Sigmoid colon (tissue), 7 donors: ENCODE data around the gene KRTAP12-3. TPM values are rescaled to one million over a fixed set of nuclear protein-coding genes. Genes with fewer than 3 reads are reported as not detected.

Experiments used
- DNase-seq: peaks from one replicate; pipeline ENCODE4 v3.0.0-alpha.2; 2019
- H3K27ac ChIP-seq, 4 donors: fragments of 200-600 bp; sonication (generic); one replicate each; pipeline ENCODE4 v1.5.1; 2016 to 2019; ENCODE audit warnings: mild to moderate bottlenecking in 1 of 4
- H3K27me3 ChIP-seq, 3 donors: fragments of 200-600 bp; sonication (generic); one replicate each; pipeline ENCODE4 v1.5.1; 2019; ENCODE audit warnings: mild to moderate bottlenecking in 1 of 3
- H3K36me3 ChIP-seq, 4 donors: fragments of 200-600 bp; sonication (generic); one replicate each; pipeline ENCODE4 v1.5.1; 2016 to 2019
- H3K4me1 ChIP-seq, 4 donors: fragments of 200-600 bp; sonication (generic); one replicate each; pipeline ENCODE4 v1.5.1; 2017 to 2019
- H3K4me3 ChIP-seq, 4 donors: fragments of 200-600 bp; sonication (generic); one replicate each; pipeline ENCODE4 v1.5.1; 2017 to 2019; ENCODE audit warnings: mild to moderate bottlenecking in 2 of 4, moderate library complexity in 1 of 4
- H3K9me3 ChIP-seq, 4 donors: fragments of 200-600 bp in 3 of 4; sonication (generic) in 3 of 4; one replicate each; pipeline versions ENCODE4 v1.5.1 to v1.6.1; 2013 to 2019
- CTCF ChIP-seq, 4 experiments: fragments of 450-650 bp in 3 of 4; fragments of 200-600 bp in 1 of 4; IDR thresholded peaks; one replicate each; pipeline ENCODE4 v1.5.1; 2016 to 2019; ENCODE audit warnings: antibody characterized with exemption in 4 of 4, mild to moderate bottlenecking in 3 of 4, moderate library complexity in 2 of 4
- EP300 ChIP-seq, 4 donors: sonication (generic); formaldehyde crosslinking; IDR thresholded peaks; one replicate each; pipeline ENCODE4 v1.6.1; 2017; ENCODE audit warnings: antibody characterized with exemption in 4 of 4
- POLR2A ChIP-seq, 2 donors: fragments of 450-650 bp; IDR thresholded peaks; one replicate each; pipeline ENCODE4 v1.6.1; 2016; ENCODE audit warnings: antibody characterized with exemption in 2 of 2, mild to moderate bottlenecking in 2 of 2, moderate library complexity in 2 of 2
- POLR2AphosphoS5 ChIP-seq, 4 donors: sonication (generic); formaldehyde crosslinking; IDR thresholded peaks; one replicate each; pipeline ENCODE4 v1.6.1; 2017; ENCODE audit warnings: antibody characterized with exemption in 4 of 4
- WGBS, 2 donors: extraction: QIAGEN DNeasy Blood & Tissue Kit; methylation state at CpG; one replicate each; pipeline ENCODE4 v1.1.7; 2013; 5-methylcytosine and 5-hydroxymethylcytosine counted together
- intact Hi-C: fragments of 100-400 bp; cut with DNase I; formaldehyde crosslinking; loops from one replicate; pipeline ENCODE4 v1.15.1; 2023
- polyA plus RNA-seq, 3 donors: library from polyadenylated mRNA; stranded (reverse); fragments of 200-250 nt; gene quantifications; one replicate each; pipeline ENCODE4 v1.2.3, GENCODE V29; 2013
- total RNA-seq, 4 donors: library from RNA; depleted of rRNA; stranded (reverse); fragments of >200 nt; gene quantifications; one replicate each; pipeline ENCODE4 v1.1.0, GENCODE V29; 2016
- donor health status: healthy with polysubstance abuse.
- donor health status: Bipolar disorder and iron deficiency.
- donor health status: healthy.

Gene KRTAP12-3
- total and polyA plus RNA-seq, 7 donors, result not detected

DNA sequence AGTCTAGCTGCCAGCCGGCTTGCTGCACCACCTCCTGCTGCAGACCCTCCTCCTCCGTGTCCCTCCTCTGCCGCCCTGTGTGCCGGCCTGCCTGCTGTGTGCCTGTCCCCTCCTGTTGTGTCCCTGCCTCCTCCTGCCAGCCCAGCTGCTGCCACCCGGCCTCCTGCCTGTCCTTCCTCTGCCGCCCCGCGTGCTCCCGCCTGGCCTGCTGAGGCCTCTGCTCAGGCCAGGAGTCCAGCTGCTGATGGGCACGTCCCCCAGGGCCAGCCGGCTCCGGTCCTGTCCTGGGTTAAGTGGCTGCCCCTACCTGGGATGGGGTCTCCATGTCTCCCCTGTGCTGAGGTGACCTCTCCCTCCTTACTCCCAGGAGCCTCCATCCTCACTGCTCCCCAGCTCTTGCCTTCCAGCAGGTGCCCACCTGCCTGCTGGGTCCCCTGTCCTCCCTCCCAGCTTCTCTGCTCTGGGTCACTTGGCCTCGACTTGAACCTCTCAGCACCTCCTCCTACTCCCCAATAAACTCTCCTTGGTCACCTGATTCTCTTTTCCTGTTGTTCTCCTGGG is 45.0 kb upstream of the KRTAP12-3 start:
- TF ChIP-seq CTCF (IDR thresholded peaks at IDR 0.05) (no peak), EP300 (IDR thresholded peaks at IDR 0.05) (no peak), POLR2AphosphoS5 (IDR thresholded peaks at IDR 0.05) (no peak), POLR2A (IDR thresholded peaks at IDR 0.05) (no peak)
- H3K9me3 ChIP-seq, result peaks cover 0 to 17% (median 2%) of the 10 kb centered on the region in 4 donors
- no peaks in the 10 kb centered on the region for H3K4me1 ChIP-seq
- H3K27ac ChIP-seq, result no peak overlapping the region
- intact Hi-C loops, result no loop called here
- H3K36me3 ChIP-seq, result no peaks in the 10 kb centered on the region
- whole genome bisulfite sequencing, 2 donors, result 75 to 84% methylated on average over 13 of the region's 13 CpGs
- H3K27me3 ChIP-seq, result peaks cover 0 to 23% (median 9%) of the 10 kb centered on the region in 3 donors
- DNase-seq, result peak; percentile 60
- H3K4me3 ChIP-seq, result no peak overlapping the region

GRCh38 chr21:44613386-44614155 is 44.2 kb upstream of the KRTAP12-3 start:
- no peaks in the 10 kb centered on the region for H3K36me3 ChIP-seq
- no peak overlapping the region for H3K27ac ChIP-seq
- no peak for TF ChIP-seq POLR2A (IDR thresholded peaks at IDR 0.05)
- no peak for TF ChIP-seq CTCF (IDR thresholded peaks at IDR 0.05)
- no peak for TF ChIP-seq EP300 (IDR thresholded peaks at IDR 0.05)
- TF ChIP-seq POLR2AphosphoS5 (IDR thresholded peaks at IDR 0.05), result no peak
- H3K4me1 ChIP-seq, result no peaks in the 10 kb centered on the region
- peaks cover 0 to 23% (median 9%) of the 10 kb centered on the region in 3 donors for H3K27me3 ChIP-seq
- peaks cover 0 to 17% (median 2%) of the 10 kb centered on the region in 4 donors for H3K9me3 ChIP-seq
- WGBS, 2 donors, result 87 to 88% methylated on average over 26 of the region's 26 CpGs
- intact Hi-C loops, result no loop called here
- no peak for DNase-seq
- H3K4me3 ChIP-seq, result no peak overlapping the region

GRCh38 chr21:44614161-44614631 is 43.5 kb upstream of the KRTAP12-3 start:
- Histone ChIP-seq H3K9me3 (peaks cover 0 to 15% (median 2%) of the 10 kb centered on the region in 4 donors), H3K4me3 (no peak overlapping the region), H3K36me3 (no peaks in the 10 kb centered on the region), H3K27me3 (peaks cover 0 to 23% (median 9%) of the 10 kb centered on the region in 3 donors), H3K27ac (no peak overlapping the region), H3K4me1 (no peaks in the 10 kb centered on the region)
- no peak for TF ChIP-seq CTCF (IDR thresholded peaks at IDR 0.05)
- TF ChIP-seq EP300 (IDR thresholded peaks at IDR 0.05), result no peak
- no peak for TF ChIP-seq POLR2AphosphoS5 (IDR thresholded peaks at IDR 0.05)
- no peak for TF ChIP-seq POLR2A (IDR thresholded peaks at IDR 0.05)
- 82 to 83% methylated on average over 20 of the region's 20 CpGs for WGBS, 2 donors
- intact Hi-C loops, result no loop called here
- DNase-seq, result no peak

GRCh38 chr21:44614961-44615391 is 42.8 kb upstream of the KRTAP12-3 start:
- Histone ChIP-seq H3K4me3 (no peak overlapping the region), H3K27me3 (peaks cover 0 to 23% (median 9%) of the 10 kb centered on the region in 3 donors)
- no peak for DNase-seq

More at GRCh38 chr21:44614961-44615391, 42.8 kb upstream of the KRTAP12-3 start:
- no peak overlapping the region for H3K27ac ChIP-seq
- intact Hi-C loops, result no loop called here
- no peaks in the 10 kb centered on the region for H3K4me1 ChIP-seq
- no peaks in the 10 kb centered on the region for H3K36me3 ChIP-seq
- H3K9me3 ChIP-seq, result peaks cover 0 to 13% (median 3%) of the 10 kb centered on the region in 4 donors
- 83 to 90% methylated on average over 28 of the region's 28 CpGs for WGBS, 2 donors
- no peak for TF ChIP-seq CTCF (IDR thresholded peaks at IDR 0.05)
- TF ChIP-seq EP300 (IDR thresholded peaks at IDR 0.05), result no peak
